GM12878 (cell line): ENCODE measurements around the gene EIF2S3B. TPM values are rescaled to one million over a fixed set of nuclear protein-coding genes. Genes with fewer than 3 reads are reported as not detected.
A peak's percentile ranks its signal among the peaks of the same experiment; 100 is the strongest.

Experiments used
- ATAC-seq: fragments of 200-7000 bp; cut with Tn5 transposase; 3 replicates; pipeline ENCODE4 v1.9.1; 2020; ENCODE audit warnings: mild to moderate bottlenecking, moderate library complexity
- BruUV-seq: library from RNA; stranded (reverse); fragments of 400-500 nt; replicated peaks from 2 replicates; lab custom pipeline; 2021; lab: Mats Ljungman, UMichigan
- CTCF ChIA-PET: fragments of 300-600 bp; sonication (Branson Sonifier 250); formaldehyde crosslinking; extraction: SDS; loops from one replicate; lab custom pipeline; 2021; ENCODE audit warnings: inconsistent platforms; lab: Yijun Ruan, JAX
- POLR2A ChIA-PET: fragments of 350-600 bp; formaldehyde crosslinking; extraction: SDS; loops from one replicate; lab custom pipeline; 2021; ENCODE audit warnings: inconsistent platforms; lab: Charles Lee
- RAD21 ChIA-PET: fragments of 300-600 bp; sonication (Branson Sonifier 250); formaldehyde crosslinking; loops from one replicate; lab custom pipeline; 2023; ENCODE audit warnings: antibody characterized with exemption; ENCODE audit not compliant: unreplicated experiment; lab: Charles Lee
- SMC1A ChIA-PET: fragments of 300-600 bp; sonication (Branson Sonifier 250); formaldehyde crosslinking; loops from one replicate; lab custom pipeline; 2023; ENCODE audit not compliant: unreplicated experiment, uncharacterized antibody; lab: Charles Lee
- DNase-seq: peaks from one replicate; pipeline ENCODE4 v3.0.0-alpha.2; 2011; ENCODE audit warnings: low read depth, low spot score
- FAIRE-seq: peaks from 3 replicates; lab custom pipeline; 2011; peaks lifted over from hg19 to GRCh38; lab: Jason Lieb, UNC
- H2AFZ ChIP-seq: 2 replicates; pipeline ENCODE4 v1.6.0; 2011; ENCODE audit warnings: low read depth, low read length, control low read depth; ENCODE audit not compliant: control insufficient read depth
- H3K27ac ChIP-seq: 2 replicates; pipeline ENCODE4 v1.5.1; 2011; ENCODE audit warnings: control low read depth; ENCODE audit not compliant: control insufficient read depth, insufficient read depth
- H3K27me3 ChIP-seq, 2 experiments: replicated peaks in 1 of 2; 2 replicates each; pipeline versions ENCODE4 v1.6.0 to v1.6.1; 2011; ENCODE audit warnings: low read length in 1 of 2; ENCODE audit not compliant: control insufficient read depth in 2 of 2, insufficient read depth in 2 of 2
- H3K36me3 ChIP-seq, 2 experiments: 2 replicates each; pipeline ENCODE4 v1.5.1; 2011; ENCODE audit warnings: low read length in 1 of 2; ENCODE audit not compliant: control insufficient read depth in 2 of 2, insufficient read depth in 2 of 2
- H3K4me1 ChIP-seq: 2 replicates; pipeline ENCODE4 v1.6.1; 2011; ENCODE audit warnings: mild to moderate bottlenecking, low read length, moderate library complexity, mixed read lengths; ENCODE audit not compliant: control insufficient read depth, insufficient read depth
- H3K4me2 ChIP-seq: 2 replicates; pipeline ENCODE4 v1.6.0; 2011; ENCODE audit warnings: control low read depth; ENCODE audit not compliant: control insufficient read depth, insufficient read depth
- H3K4me3 ChIP-seq: fragments of 200-600 bp; sonication (generic); 2 replicates; pipeline ENCODE4 v1.5.1; 2016
- H3K79me2 ChIP-seq: 2 replicates; pipeline ENCODE4 v1.6.0; 2011; ENCODE audit warnings: low read length; ENCODE audit not compliant: control insufficient read depth, insufficient read depth
- H3K9ac ChIP-seq: 2 replicates; pipeline ENCODE4 v1.8.0; 2011; ENCODE audit warnings: low read length, control low read depth, mixed read lengths; ENCODE audit not compliant: control insufficient read depth, insufficient read depth
- H3K9me3 ChIP-seq: replicated peaks from 3 replicates; pipeline ENCODE4 v1.5.1; 2011; ENCODE audit warnings: mild to moderate bottlenecking, low read length; ENCODE audit not compliant: control insufficient read depth, insufficient read depth
- H4K20me1 ChIP-seq: 2 replicates; pipeline ENCODE4 v1.6.0; 2011; ENCODE audit not compliant: control insufficient read depth, insufficient read depth
- CBFB ChIP-seq: IDR thresholded peaks from 2 replicates; pipeline ENCODE4 v1.6.1; 2016; ENCODE audit warnings: antibody characterized with exemption, low read depth
- NFIC ChIP-seq: IDR thresholded peaks from 2 replicates; pipeline ENCODE4 v1.6.1; 2012; ENCODE audit warnings: low read depth, mild to moderate bottlenecking, inconsistent platforms, low read length, moderate library complexity
- POLR2AphosphoS5 ChIP-seq: IDR thresholded peaks from 2 replicates; pipeline ENCODE4 v1.6.1; 2011; ENCODE audit warnings: mild to moderate bottlenecking, low read length, inconsistent platforms
- RB1 ChIP-seq: fragments of 450-650 bp; formaldehyde crosslinking; IDR thresholded peaks from 2 replicates; pipeline ENCODE4 v1.6.1; 2017; ENCODE audit warnings: mild to moderate bottlenecking, borderline replicate concordance
- RELA ChIP-seq: fragments of 450-650 bp; IDR thresholded peaks from 2 replicates; pipeline ENCODE4 v1.8.0; 2014; ENCODE audit warnings: borderline replicate concordance; ENCODE audit not compliant: partially characterized antibody
- RFX5 ChIP-seq: IDR thresholded peaks from 2 replicates; pipeline ENCODE4 v1.6.1; 2011; ENCODE audit warnings: low read depth, low read length, improper control_type of control experiment
- RUNX3 ChIP-seq: IDR thresholded peaks from 2 replicates; pipeline ENCODE4 v1.6.1; 2012; ENCODE audit warnings: low read length, inconsistent platforms
- ZBED1 ChIP-seq: IDR thresholded peaks from 2 replicates; pipeline ENCODE4 v1.6.1; 2016; ENCODE audit warnings: borderline replicate concordance
- WGBS: methylation state at CpG from one replicate; pipeline ENCODE4 v1.1.6; 2016; ENCODE audit warnings: low lambda C conversion rate; ENCODE audit not compliant: insufficient replicate concordance, insufficient coverage; ENCODE audit errors: missing lambda C conversion rate; 5-methylcytosine and 5-hydroxymethylcytosine counted together
- in situ Hi-C: fragments of 300-500 bp; cut with MboI; formaldehyde crosslinking; loops from 9 replicates; pipeline ENCODE4 v1.14.3; 2018; ENCODE audit warnings: mixed read lengths
- intact Hi-C: fragments of 100-400 bp; cut with micrococcal nuclease; formaldehyde crosslinking; loops from one replicate; pipeline ENCODE4 v1.14.2; 2022; ENCODE audit not compliant: unreplicated experiment
- polyA plus RNA-seq, 11 experiments: library from polyadenylated mRNA; depleted of rRNA in 4 of 11; unstranded in 6 of 11; stranded (reverse) in 5 of 11; fragments of >200 nt; fragmentation: Nextera tagmentation in 4 of 11; fragmentation: Illumina TruSeq in 1 of 11; extraction: Ambion mirVana in 4 of 11; extraction: Trizol in 1 of 11; gene quantifications; 1 replicate in 1 of 11; 2 replicates in 10 of 11; pipeline versions ENCODE4 v1.2.1 to v1.2.3, GENCODE V29; 2011 to 2016; ENCODE audit warnings: inconsistent platforms in 2 of 11, missing spikeins in 2 of 11, low read depth in 1 of 11
- total RNA-seq, 4 experiments: library from RNA; depleted of rRNA in 3 of 4; stranded (reverse); fragments of >200 nt in 3 of 4; fragmentation: Illumina TruSeq in 1 of 4; extraction: Trizol in 1 of 4; gene quantifications; 2 replicates each; pipeline versions ENCODE4 v1.2.1 to v1.2.3, GENCODE V29; 2013 to 2021
- TF ChIP-seq, protein P1 (sequence below): fragments of 150-350 bp; IDR thresholded peaks from 2 replicates; pipeline ENCODE4 v1.6.1; 2014; ENCODE audit warnings: mild to moderate bottlenecking, low read depth, low read length
- TF ChIP-seq, protein P2 (sequence below): fragments of 450-650 bp; IDR thresholded peaks from 2 replicates; pipeline ENCODE4 v1.6.1; 2016; ENCODE audit warnings: mild to moderate bottlenecking

Gene EIF2S3B
- total and polyA plus RNA-seq, 10 of the 15 experiments (the other 5 are each of a cell fraction or from before 2014, with no cell fraction given), result 0.18 to 2.2 (median 1.4) TPM; not detected in 1

DNA sequence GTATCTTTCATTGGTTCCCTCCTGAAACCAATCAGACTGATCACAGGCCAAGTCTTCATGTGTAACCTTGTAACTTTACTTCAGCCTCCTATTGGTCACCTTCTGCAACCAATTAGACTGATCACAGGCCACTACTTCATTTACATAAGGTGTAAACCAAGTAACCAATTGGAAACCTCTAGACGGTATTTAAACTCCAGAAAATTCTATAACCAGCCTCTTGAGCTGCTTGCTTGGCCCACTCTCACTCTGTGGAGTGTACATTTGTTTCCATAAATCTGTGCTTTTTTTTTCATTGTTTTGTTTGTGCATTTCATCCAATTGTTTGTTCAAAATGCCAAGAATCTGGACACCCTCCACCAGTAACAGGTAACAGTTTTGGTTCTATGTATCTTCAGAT lies 47.5 kb downstream of the EIF2S3B start (continued):
- TF ChIP-seq, protein P1, sequence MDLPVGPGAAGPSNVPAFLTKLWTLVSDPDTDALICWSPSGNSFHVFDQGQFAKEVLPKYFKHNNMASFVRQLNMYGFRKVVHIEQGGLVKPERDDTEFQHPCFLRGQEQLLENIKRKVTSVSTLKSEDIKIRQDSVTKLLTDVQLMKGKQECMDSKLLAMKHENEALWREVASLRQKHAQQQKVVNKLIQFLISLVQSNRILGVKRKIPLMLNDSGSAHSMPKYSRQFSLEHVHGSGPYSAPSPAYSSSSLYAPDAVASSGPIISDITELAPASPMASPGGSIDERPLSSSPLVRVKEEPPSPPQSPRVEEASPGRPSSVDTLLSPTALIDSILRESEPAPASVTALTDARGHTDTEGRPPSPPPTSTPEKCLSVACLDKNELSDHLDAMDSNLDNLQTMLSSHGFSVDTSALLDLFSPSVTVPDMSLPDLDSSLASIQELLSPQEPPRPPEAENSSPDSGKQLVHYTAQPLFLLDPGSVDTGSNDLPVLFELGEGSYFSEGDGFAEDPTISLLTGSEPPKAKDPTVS, result no peak
- TF ChIP-seq, protein P2, sequence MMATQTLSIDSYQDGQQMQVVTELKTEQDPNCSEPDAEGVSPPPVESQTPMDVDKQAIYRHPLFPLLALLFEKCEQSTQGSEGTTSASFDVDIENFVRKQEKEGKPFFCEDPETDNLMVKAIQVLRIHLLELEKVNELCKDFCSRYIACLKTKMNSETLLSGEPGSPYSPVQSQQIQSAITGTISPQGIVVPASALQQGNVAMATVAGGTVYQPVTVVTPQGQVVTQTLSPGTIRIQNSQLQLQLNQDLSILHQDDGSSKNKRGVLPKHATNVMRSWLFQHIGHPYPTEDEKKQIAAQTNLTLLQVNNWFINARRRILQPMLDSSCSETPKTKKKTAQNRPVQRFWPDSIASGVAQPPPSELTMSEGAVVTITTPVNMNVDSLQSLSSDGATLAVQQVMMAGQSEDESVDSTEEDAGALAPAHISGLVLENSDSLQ, result no peak
- no peak for TF ChIP-seq RB1
- TF ChIP-seq, all 136 proteins: peak for 7

DNA sequence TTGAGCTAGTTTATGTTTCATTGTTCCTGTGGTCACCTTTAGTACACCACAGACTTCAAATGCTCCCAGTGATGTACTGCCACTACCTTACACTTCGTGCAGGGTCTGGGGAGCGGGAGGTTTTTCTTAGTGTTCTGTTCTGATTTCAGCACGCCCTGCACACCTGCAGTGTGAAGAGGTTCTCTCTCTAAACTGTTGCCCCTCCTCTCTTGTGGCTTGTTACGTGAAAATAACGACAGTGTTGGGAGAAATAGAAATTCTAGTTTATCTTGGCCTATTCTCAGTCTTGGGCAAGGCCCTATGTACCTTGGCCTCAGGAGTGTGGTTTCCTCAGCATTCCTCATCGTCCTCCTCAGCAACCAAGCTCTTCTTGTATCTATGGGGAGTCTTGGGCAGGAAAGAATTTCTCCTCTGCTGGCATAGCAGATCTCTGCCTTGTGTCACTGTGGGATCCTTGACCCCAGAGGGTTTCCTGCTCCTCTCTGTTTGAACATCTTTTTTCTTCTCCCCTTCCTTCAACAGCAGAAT lies 48.6 kb downstream of the EIF2S3B start:
- intact Hi-C loops (no loop called here), in situ Hi-C loops (no loop called here)
- 53% methylated on average over 5 of the region's 6 CpGs for WGBS
- Histone ChIP-seq H3K9ac (no peak overlapping the region; the same call in 1 of the 2 replicates), H3K9me3 (peaks cover 18% of the 10 kb centered on the region), H4K20me1 (no peaks in the 10 kb centered on the region), H3K36me3 (no peaks in the 10 kb centered on the region), H3K4me2 (no peak overlapping the region), H2AFZ (peak overlapping the region; percentile 33), H3K27me3 (no peaks in the 10 kb centered on the region), H3K27ac (peak overlapping the region; percentile 55), H3K79me2 (no peaks in the 10 kb centered on the region; the same call in 1 of the 2 replicates), H3K4me1 (peaks cover 6% of the 10 kb centered on the region), H3K4me3 (no peak overlapping the region)
- CTCF ChIA-PET, result no interaction called here
- ATAC-seq, result no peak
- DNase-seq, result no peak
- POLR2A ChIA-PET, result no interaction called here
- SMC1A ChIA-PET, result interaction anchor here (0.7 to 1.5 kb wide), 4 partner anchors 8 to 189 kb away, joined by 3 to 5 read pairs (median 3); no protein-coding TSS in a partner anchor
- BruUV-seq, result no TSS peak
- TF ChIP-seq ZBED1 (peak; percentile 41; the same call in 1 of the 2 replicates), POLR2AphosphoS5 (0 out of 2 replicates have a peak, but pooled peaks have one; percentile 43), RUNX3 (peak; percentile 57; the same call in 1 of the 2 replicates), RELA (no peak), RFX5 (no peak), CBFB (0 out of 2 replicates have a peak, but pooled peaks have one; percentile 28), NFIC (peak; percentile 33)
- RAD21 ChIA-PET, result no interaction called here
- FAIRE-seq, result no peak
